WERI-Rb-1 (cell line): Measurements from ENCODE around the gene SMARCD1.
A peak's percentile ranks its signal among the peaks of the same experiment; 100 is the strongest.

Experiments used
- DNase-seq: peaks from one replicate; pipeline ENCODE4 v3.0.0-alpha.2; 2020
- H3K27ac ChIP-seq: fragments of 250-450 bp; sonication (Bioruptor Pico); 2 replicates; pipeline ENCODE4 v1.5.1; 2020; ENCODE audit warnings: mild to moderate bottlenecking, moderate library complexity
- H3K27me3 ChIP-seq: fragments of 250-450 bp; sonication (Bioruptor Pico); 2 replicates; pipeline ENCODE4 v1.5.1; 2021; ENCODE audit warnings: mild to moderate bottlenecking, low read depth, moderate library complexity; ENCODE audit not compliant: insufficient read depth, severe bottlenecking
- H3K36me3 ChIP-seq: fragments of 250-450 bp; sonication (Bioruptor Pico); 2 replicates; pipeline ENCODE4 v1.5.1; 2020; ENCODE audit warnings: mild to moderate bottlenecking, moderate library complexity
- H3K4me3 ChIP-seq: 2 replicates; pipeline ENCODE4 v1.5.1; 2011; ENCODE audit warnings: low read depth, mild to moderate bottlenecking, control low read depth, low read length
- H3K9me3 ChIP-seq: fragments of 250-450 bp; sonication (Bioruptor Pico); 2 replicates; pipeline ENCODE4 v1.5.1; 2021; ENCODE audit warnings: mild to moderate bottlenecking, moderate library complexity; ENCODE audit not compliant: severe bottlenecking
- CTCF ChIP-seq: IDR thresholded peaks from 2 replicates; pipeline ENCODE4 v1.5.1; 2011; ENCODE audit warnings: low read depth, mild to moderate bottlenecking, control low read depth, inconsistent platforms, low read length

SMARCD1 gene

GRCh38 chr12:50085615-50086072 lies 502 bp downstream of the SMARCD1 start:
- DNase-seq = no peak
- Histone ChIP-seq H3K4me3 (peak overlapping the region; percentile 52), H3K27me3 (no peaks in the 10 kb centered on the region), H3K9me3 (no peaks in the 10 kb centered on the region), H3K27ac (peak overlapping the region; percentile 96), H3K36me3 (peaks cover 42% of the 10 kb centered on the region)
- no peak for TF ChIP-seq CTCF

- no peak for TF ChIP-seq CTCF
Observed at GRCh38 chr12:50086148-50086547, 1.0 kb downstream of the SMARCD1 start.

GRCh38 chr12:50087151-50087550 lies 2.0 kb downstream of the SMARCD1 start:
- no peak for TF ChIP-seq CTCF
- no peak for DNase-seq

More at GRCh38 chr12:50086148-50086547, 1.0 kb downstream of the SMARCD1 start:
- Histone ChIP-seq H3K9me3 (no peaks in the 10 kb centered on the region), H3K36me3 (peaks cover 45% of the 10 kb centered on the region), H3K27ac (no peak overlapping the region), H3K27me3 (no peaks in the 10 kb centered on the region), H3K4me3 (no peak overlapping the region; the same call in 1 of the 2 replicates)
- no peak for DNase-seq

GRCh38 chr12:50087995-50088394 lies 2.9 kb downstream of the SMARCD1 start:
- TF ChIP-seq CTCF = no peak
- peaks cover 61% of the 10 kb centered on the region for H3K36me3 ChIP-seq
- no peaks in the 10 kb centered on the region for H3K27me3 ChIP-seq
- no peak for DNase-seq
- no peak overlapping the region for H3K4me3 ChIP-seq
- no peaks in the 10 kb centered on the region for H3K9me3 ChIP-seq
- H3K27ac ChIP-seq = no peak overlapping the region

More at GRCh38 chr12:50087151-50087550, 2.0 kb downstream of the SMARCD1 start:
- Histone ChIP-seq H3K27me3 (no peaks in the 10 kb centered on the region), H3K36me3 (peaks cover 54% of the 10 kb centered on the region), H3K9me3 (no peaks in the 10 kb centered on the region), H3K27ac (no peak overlapping the region), H3K4me3 (no peak overlapping the region)

- Histone ChIP-seq H3K9me3 (no peaks in the 10 kb centered on the region), H3K4me3 (no peak overlapping the region), H3K27ac (no peak overlapping the region), H3K27me3 (no peaks in the 10 kb centered on the region), H3K36me3 (peaks cover 68% of the 10 kb centered on the region)
- peak; percentile 82 for TF ChIP-seq CTCF
- peak; percentile 71 for DNase-seq
Observed at GRCh38 chr12:50088577-50089335, 3.6 kb downstream of the SMARCD1 start.
